ENCODE measurements around the gene SGMS2. TPM values are rescaled to one million over a fixed set of nuclear protein-coding genes. Genes with fewer than 3 reads are reported as not detected.

SGMS2 gene
- polyA plus RNA-seq, 2 of the 4 experiments (the other 2 are of a cell fraction), result 8.5 to 22.6 TPM

GRCh38 chr4:107825072-107825824 is 516 bp downstream of the SGMS2 start:
- POLR2A ChIA-PET, result interaction anchor here (0.7 to 2.5 kb wide), 4 partner anchors 23 to 105 kb away, joined by 3 to 12 read pairs (median 4); partner anchors contain the start of gene PAPSS1
- 2% methylated on average over 9 of the region's 39 CpGs for WGBS (ENCODE audit: missing lambda C conversion rate)
- peak; percentile 81 to 82 for ATAC-seq

DNA sequence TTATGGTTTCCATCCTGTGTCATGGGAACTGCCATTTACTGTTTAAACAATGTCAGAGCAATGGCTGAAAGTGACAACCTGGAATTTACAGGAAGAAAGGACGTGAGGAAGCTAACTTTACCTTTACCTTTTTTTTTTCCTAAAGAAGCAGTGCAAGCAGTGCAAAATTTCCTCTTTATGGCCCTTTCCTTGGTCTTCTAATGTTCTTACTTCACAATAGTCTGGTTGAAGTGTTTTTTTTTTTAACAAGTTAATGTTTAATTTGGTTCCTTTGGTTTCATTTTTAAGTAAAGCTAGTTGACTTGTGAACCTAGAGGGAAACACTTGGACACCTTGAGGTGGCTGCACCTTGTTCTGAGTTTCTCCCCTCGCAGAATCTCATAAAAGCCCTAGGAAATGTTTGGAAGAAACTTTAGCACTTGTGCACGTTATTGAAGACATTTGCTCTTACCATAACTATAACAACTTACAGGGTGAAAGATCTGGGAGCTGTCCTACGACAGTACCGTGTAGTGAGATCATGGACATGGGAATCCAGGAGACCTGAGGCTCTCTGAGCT is 1.8 kb downstream of the SGMS2 start:
- no peaks in the 10 kb centered on the region for H3K9me3 ChIP-seq
- ATAC-seq, result no peak
- 15% methylated on average over 5 of the region's 5 CpGs for WGBS (ENCODE audit: missing lambda C conversion rate)
- CTCF ChIA-PET, result interaction anchor here (1.4 kb wide), 1 partner anchor 86 kb away, joined by 5 read pairs; no protein-coding TSS in a partner anchor
- peak overlapping the region; percentile 91 for H3K4me3 ChIP-seq
- H3K27ac ChIP-seq, result peak overlapping the region; percentile 14 to 92; a peak in 3 of 6 replicates
- FAIRE-seq, result no peak
- TF ChIP-seq PHF8 (IDR thresholded peaks at IDR 0.05; ENCODE audit: borderline replicate concordance, low read depth) (no peak), HOXA7 (CRISPR knock-in tag; IDR thresholded peaks at IDR 0.05) (no peak)
- peak overlapping the region; percentile 97 for H3K4me2 ChIP-seq
- peaks cover 21% of the 10 kb centered on the region for H3K4me1 ChIP-seq
- POLR2A ChIA-PET, result interaction anchor here (2.5 kb wide), 1 partner anchor 106 kb away, joined by 12 read pairs; the partner anchor contains the start of gene PAPSS1
- DNase-seq (ENCODE audit: low read depth in 1 of 2, low spot score in 1 of 2), result peak in 1 of 2 experiments; percentile 14

More at GRCh38 chr4:107825072-107825824, 516 bp downstream of the SGMS2 start:
- peak overlapping the region; percentile 97 for H3K4me2 ChIP-seq
- CTCF ChIA-PET, result interaction anchor here (1.4 to 1.5 kb wide), 2 partner anchors 64 to 88 kb away, joined by 4 to 5 read pairs; no protein-coding TSS in a partner anchor
- DNase-seq (ENCODE audit: low read depth in 1 of 2, low spot score in 1 of 2), result peak; percentile 33 to 37
- H3K9me3 ChIP-seq, result no peaks in the 10 kb centered on the region
- peaks cover 21% of the 10 kb centered on the region for H3K4me1 ChIP-seq
- H3K4me3 ChIP-seq, result peak overlapping the region; percentile 91
- TF ChIP-seq BCL3 (IDR thresholded peaks at IDR 0.05) (no peak), NR3C1 (IDR thresholded peaks at IDR 0.05) (no peak), JUN (IDR thresholded peaks at IDR 0.05) (0 out of 5 replicates have a peak, but pooled peaks of 1 of the 2 experiments have one; percentile 1)
- FAIRE-seq, result no peak
- peak overlapping the region; percentile 84 to 92 for H3K27ac ChIP-seq

- no peaks in the 10 kb centered on the region for H3K9me3 ChIP-seq
- TF ChIP-seq KDM5A (IDR thresholded peaks at IDR 0.05), result no peak
- 87% methylated on average over 6 of the region's 6 CpGs for WGBS (ENCODE audit: missing lambda C conversion rate)
- no peak overlapping the region for H3K4me2 ChIP-seq
- POLR2A ChIA-PET, result no interaction called here
- peaks cover 20% of the 10 kb centered on the region for H3K4me1 ChIP-seq
- CTCF ChIA-PET, result interaction anchor here (0.6 to 1.3 kb wide), 2 partner anchors 91 to 212 kb away, joined by 3 read pairs; no protein-coding TSS in a partner anchor
- no peak overlapping the region for H3K4me3 ChIP-seq
- DNase-seq (ENCODE audit: low read depth in 1 of 2, low spot score in 1 of 2) (no peak), FAIRE-seq (no peak), ATAC-seq (no peak)
- no peak overlapping the region for H3K27ac ChIP-seq
These were observed 3.8 kb downstream of the SGMS2 start for GRCh38 chr4:107828315-107829090.

GRCh38 chr4:107831140-107831539 is 6.4 kb downstream of the SGMS2 start:
- H3K4me1 ChIP-seq, result peaks cover 27% of the 10 kb centered on the region
- no peak overlapping the region for H3K4me2 ChIP-seq
- ATAC-seq, result no peak
- no peak for FAIRE-seq
- no peak for DNase-seq (ENCODE audit: low read depth in 1 of 2, low spot score in 1 of 2)
- TF ChIP-seq ATOH8 (CRISPR knock-in tag; IDR thresholded peaks at IDR 0.05; ENCODE audit: low read depth) (no peak), CBX8 (IDR thresholded peaks at IDR 0.05) (no peak), HOXB13 (CRISPR knock-in tag; IDR thresholded peaks at IDR 0.05; ENCODE audit: low read depth) (no peak), BHLHE40 (IDR thresholded peaks at IDR 0.05; ENCODE audit: low read depth, low read length) (no peak), KDM5A (IDR thresholded peaks at IDR 0.05) (no peak), E2F6 (IDR thresholded peaks at IDR 0.05; ENCODE audit: borderline replicate concordance, low read depth) (no peak), FOSB (CRISPR knock-in tag; IDR thresholded peaks at IDR 0.05) (no peak), MAFK (IDR thresholded peaks at IDR 0.05; ENCODE audit: partially characterized antibody) (no peak), HDAC2 (IDR thresholded peaks at IDR 0.05) (no peak), NPAS2 (CRISPR knock-in tag; IDR thresholded peaks at IDR 0.05; ENCODE audit: borderline replicate concordance) (no peak), RAD21 (conservative IDR thresholded peaks at IDR 0.05 in 1 of 2, IDR thresholded peaks at IDR 0.05 in 1 of 2) (no peak), SREBF2 (IDR thresholded peaks at IDR 0.05) (no peak), FOSL2 (IDR thresholded peaks at IDR 0.05) (no peak), FOSL2 (CRISPR knock-in tag; IDR thresholded peaks at IDR 0.05) (no peak), EHF (CRISPR knock-in tag; IDR thresholded peaks at IDR 0.05) (no peak)
- TF ChIP-seq, protein P1, sequence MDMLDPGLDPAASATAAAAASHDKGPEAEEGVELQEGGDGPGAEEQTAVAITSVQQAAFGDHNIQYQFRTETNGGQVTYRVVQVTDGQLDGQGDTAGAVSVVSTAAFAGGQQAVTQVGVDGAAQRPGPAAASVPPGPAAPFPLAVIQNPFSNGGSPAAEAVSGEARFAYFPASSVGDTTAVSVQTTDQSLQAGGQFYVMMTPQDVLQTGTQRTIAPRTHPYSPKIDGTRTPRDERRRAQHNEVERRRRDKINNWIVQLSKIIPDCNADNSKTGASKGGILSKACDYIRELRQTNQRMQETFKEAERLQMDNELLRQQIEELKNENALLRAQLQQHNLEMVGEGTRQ (IDR thresholded peaks at IDR 0.05), result no peak
- TF ChIP-seq, protein P2, sequence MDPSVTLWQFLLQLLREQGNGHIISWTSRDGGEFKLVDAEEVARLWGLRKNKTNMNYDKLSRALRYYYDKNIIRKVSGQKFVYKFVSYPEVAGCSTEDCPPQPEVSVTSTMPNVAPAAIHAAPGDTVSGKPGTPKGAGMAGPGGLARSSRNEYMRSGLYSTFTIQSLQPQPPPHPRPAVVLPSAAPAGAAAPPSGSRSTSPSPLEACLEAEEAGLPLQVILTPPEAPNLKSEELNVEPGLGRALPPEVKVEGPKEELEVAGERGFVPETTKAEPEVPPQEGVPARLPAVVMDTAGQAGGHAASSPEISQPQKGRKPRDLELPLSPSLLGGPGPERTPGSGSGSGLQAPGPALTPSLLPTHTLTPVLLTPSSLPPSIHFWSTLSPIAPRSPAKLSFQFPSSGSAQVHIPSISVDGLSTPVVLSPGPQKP (IDR thresholded peaks at IDR 0.05; ENCODE audit: low read depth, low read length), result no peak
- H3K27ac ChIP-seq, result no peak overlapping the region
- ChIA-PET POLR2A (no interaction called here), CTCF (interaction anchor here (1.4 kb wide), 1 partner anchor 10 kb away, joined by 3 read pairs; no protein-coding TSS in a partner anchor)
- 92% methylated on average over 4 of the region's 4 CpGs for WGBS (ENCODE audit: missing lambda C conversion rate)
- no peak overlapping the region for H3K4me3 ChIP-seq
- H3K9me3 ChIP-seq, result no peaks in the 10 kb centered on the region

Measured in A549 (cell line).